GM19099 (cell line): ENCODE results near the gene CREB3.

Source experiments
- POLR2A ChIP-seq: IDR thresholded peaks from 3 replicates; pipeline ENCODE4 v1.6.1; 2011; ENCODE audit warnings: low read depth; ENCODE audit not compliant: insufficient read length; ENCODE audit errors: extremely low read depth

CREB3 gene

GRCh38 chr9:35732185-35732799 lies at the start of gene CREB3, which contains the start of gene TLN1:
CREB3 (plus strand) TSS chr9:35732666; CDS start chr9:35732773, 107 bp downstream.
TLN1 (minus strand) TSS chr9:35732195; CDS start chr9:35725694, 6,501 bp downstream.
- TF ChIP-seq POLR2A: peak; percentile 83

- TF ChIP-seq POLR2A: no peak
Measured at GRCh38 chr9:35683323-35683722, 49.1 kb upstream of the CREB3 start.

- TF ChIP-seq POLR2A: no peak
Measured at GRCh38 chr9:35684921-35685320, 47.5 kb upstream of the CREB3 start.

GRCh38 chr9:35685506-35685905 lies 47.0 kb upstream of the CREB3 start:
- no peak for TF ChIP-seq POLR2A

GRCh38 chr9:35686222-35687203 lies 46.0 kb upstream of the CREB3 start:
- TF ChIP-seq POLR2A: no peak

- no peak for TF ChIP-seq POLR2A
Measured at GRCh38 chr9:35687306-35687705, 45.2 kb upstream of the CREB3 start.

- TF ChIP-seq POLR2A: no peak
Measured at GRCh38 chr9:35687972-35688557, 44.4 kb upstream of the CREB3 start.

- no peak for TF ChIP-seq POLR2A
Measured at GRCh38 chr9:35688558-35689541, 43.6 kb upstream of the CREB3 start.

- TF ChIP-seq POLR2A: no peak
Measured at GRCh38 chr9:35689542-35690293, 42.7 kb upstream of the CREB3 start, which contains the start of gene TPM2. TPM2 (minus strand) TSS chr9:35689925; CDS start chr9:35689817, 108 bp downstream.

- TF ChIP-seq POLR2A: no peak
Measured at GRCh38 chr9:35690294-35690613, 42.2 kb upstream of the CREB3 start.

GRCh38 chr9:35690614-35691333 lies 41.7 kb upstream of the CREB3 start:
- no peak for TF ChIP-seq POLR2A

GRCh38 chr9:35691334-35691650 lies 41.2 kb upstream of the CREB3 start:
- TF ChIP-seq POLR2A: no peak

- no peak for TF ChIP-seq POLR2A
Measured at GRCh38 chr9:35691757-35692301, 40.6 kb upstream of the CREB3 start.
